GM10266 (cell line): Measurements from ENCODE around the gene PAOX.

ENCODE experiments used
- DNase-seq: peaks from one replicate; pipeline ENCODE4 v3.0.0; 2012; ENCODE audit errors: extremely low spot score
- TF ChIP-seq, protein P1 (sequence below): IDR thresholded peaks from 2 replicates; pipeline ENCODE4 v1.5.1; 2012; ENCODE audit warnings: mild to moderate bottlenecking, low read depth; ENCODE audit not compliant: control insufficient read depth, insufficient read depth; ENCODE audit errors: missing control alignments

PAOX gene

DNA sequence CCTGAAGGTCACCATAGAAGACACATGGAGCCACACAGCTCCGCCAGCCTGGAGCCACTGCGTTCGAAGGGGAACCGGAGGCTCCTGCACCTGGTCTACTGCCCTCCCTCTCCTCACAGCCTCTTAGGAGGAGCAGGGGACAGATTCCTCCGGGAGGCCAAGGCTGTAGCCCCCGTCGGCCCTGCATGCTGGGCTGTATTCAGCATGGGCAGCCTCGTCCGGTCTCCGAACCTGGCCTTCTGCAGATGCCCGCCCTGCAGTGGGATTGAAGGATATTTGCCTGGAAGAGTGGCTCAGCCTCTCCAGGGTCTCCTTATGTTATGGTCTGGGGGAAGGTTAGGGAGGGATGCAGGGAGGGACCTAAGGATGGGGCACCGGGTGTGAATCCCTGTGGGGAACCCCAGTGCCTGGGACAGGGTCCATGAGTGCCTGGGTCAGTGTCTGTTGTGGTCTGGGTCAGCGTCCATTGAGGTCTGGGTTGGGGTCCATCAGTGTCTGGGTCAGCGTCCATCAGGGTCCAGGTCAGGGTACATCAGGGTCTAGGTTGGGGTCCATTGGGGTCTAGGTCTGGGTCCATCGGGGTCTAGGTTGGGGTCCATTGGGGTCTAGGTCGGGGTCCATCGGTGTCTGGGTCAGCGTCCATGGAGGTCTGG is 61.7 kb downstream of the PAOX start:
- TF ChIP-seq, protein P1, sequence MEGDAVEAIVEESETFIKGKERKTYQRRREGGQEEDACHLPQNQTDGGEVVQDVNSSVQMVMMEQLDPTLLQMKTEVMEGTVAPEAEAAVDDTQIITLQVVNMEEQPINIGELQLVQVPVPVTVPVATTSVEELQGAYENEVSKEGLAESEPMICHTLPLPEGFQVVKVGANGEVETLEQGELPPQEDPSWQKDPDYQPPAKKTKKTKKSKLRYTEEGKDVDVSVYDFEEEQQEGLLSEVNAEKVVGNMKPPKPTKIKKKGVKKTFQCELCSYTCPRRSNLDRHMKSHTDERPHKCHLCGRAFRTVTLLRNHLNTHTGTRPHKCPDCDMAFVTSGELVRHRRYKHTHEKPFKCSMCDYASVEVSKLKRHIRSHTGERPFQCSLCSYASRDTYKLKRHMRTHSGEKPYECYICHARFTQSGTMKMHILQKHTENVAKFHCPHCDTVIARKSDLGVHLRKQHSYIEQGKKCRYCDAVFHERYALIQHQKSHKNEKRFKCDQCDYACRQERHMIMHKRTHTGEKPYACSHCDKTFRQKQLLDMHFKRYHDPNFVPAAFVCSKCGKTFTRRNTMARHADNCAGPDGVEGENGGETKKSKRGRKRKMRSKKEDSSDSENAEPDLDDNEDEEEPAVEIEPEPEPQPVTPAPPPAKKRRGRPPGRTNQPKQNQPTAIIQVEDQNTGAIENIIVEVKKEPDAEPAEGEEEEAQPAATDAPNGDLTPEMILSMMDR: no peak
- DNase-seq: no peak
